GM19328 (cell line): Measurements from ENCODE around the gene SEL1L3.

Experiments used
- ATAC-seq: cut with Tn5 transposase; IDR thresholded peaks from one replicate; pipeline ENCODE4 v1.9.1; 2021; ENCODE audit warnings: mild to moderate bottlenecking, moderate library complexity; ENCODE audit not compliant: unreplicated experiment

Gene SEL1L3

GRCh38 chr4:25821267-25821666, 41.5 kb downstream of the SEL1L3 start:
- ATAC-seq = no peak

- ATAC-seq = no peak
These were observed 43.9 kb downstream of the SEL1L3 start for GRCh38 chr4:25818876-25819275.

GRCh38 chr4:25818371-25818871, 44.4 kb downstream of the SEL1L3 start:
- ATAC-seq = no peak

GRCh38 chr4:25817059-25817681, 45.6 kb downstream of the SEL1L3 start:
- no peak for ATAC-seq

GRCh38 chr4:25816591-25817058, 46.2 kb downstream of the SEL1L3 start:
- no peak for ATAC-seq

- no peak for ATAC-seq
These were observed 47.2 kb downstream of the SEL1L3 start for GRCh38 chr4:25815586-25815985.

- ATAC-seq = no peak
These were observed 48.3 kb downstream of the SEL1L3 start for GRCh38 chr4:25814301-25815136.

- ATAC-seq = no peak
These were observed 49.2 kb downstream of the SEL1L3 start for GRCh38 chr4:25813448-25814106.

- no peak for ATAC-seq
These were observed 50.9 kb downstream of the SEL1L3 start for GRCh38 chr4:25811841-25812240.

- no peak for ATAC-seq
These were observed 51.5 kb downstream of the SEL1L3 start for GRCh38 chr4:25811374-25811690.

- no peak for ATAC-seq
These were observed 52.1 kb downstream of the SEL1L3 start for GRCh38 chr4:25810461-25811373.

GRCh38 chr4:25809996-25810395, 52.8 kb downstream of the SEL1L3 start:
- ATAC-seq = no peak

- no peak for ATAC-seq
These were observed 55.6 kb downstream of the SEL1L3 start for GRCh38 chr4:25807102-25807728.

GRCh38 chr4:25805255-25805860, 57.4 kb downstream of the SEL1L3 start:
- no peak for ATAC-seq

GRCh38 chr4:25803720-25804225, 59.0 kb downstream of the SEL1L3 start:
- no peak for ATAC-seq

- no peak for ATAC-seq
These were observed 61.2 kb downstream of the SEL1L3 start for GRCh38 chr4:25801594-25801993.

GRCh38 chr4:25800245-25800644, 62.5 kb downstream of the SEL1L3 start:
- ATAC-seq = no peak

GRCh38 chr4:25799522-25799921, 63.3 kb downstream of the SEL1L3 start:
- ATAC-seq = no peak

- no peak for ATAC-seq
These were observed 65.7 kb downstream of the SEL1L3 start for GRCh38 chr4:25797136-25797535.
